Osteoblast (primary cell): ENCODE results near the gene HNRNPM. TPM values are rescaled to one million over a fixed set of nuclear protein-coding genes. Genes with fewer than 3 reads are reported as not detected.
"Not testable (repeated sequence)": the region's sequence is repeated elsewhere in the genome, so short reads cannot be mapped to it uniquely, and the experiment has no call there.

ENCODE experiments used
- DNase-seq: peaks from one replicate; pipeline ENCODE4 v3.0.0; 2011; ENCODE audit warnings: low spot score, mixed read lengths; ENCODE audit not compliant: insufficient read length; ENCODE audit errors: missing footprints
- H2AFZ ChIP-seq: 2 replicates; pipeline ENCODE4 v1.6.0; 2011; ENCODE audit warnings: mild to moderate bottlenecking, low read length
- H3K27ac ChIP-seq: 2 replicates; pipeline ENCODE4 v1.5.1; 2011; ENCODE audit warnings: mild to moderate bottlenecking, low read depth, low read length, moderate library complexity
- H3K27me3 ChIP-seq: 2 replicates; pipeline ENCODE4 v1.6.0; 2012; ENCODE audit warnings: mild to moderate bottlenecking, control low read depth, inconsistent platforms, low read length, moderate library complexity; ENCODE audit not compliant: insufficient read depth
- H3K36me3 ChIP-seq: 2 replicates; pipeline ENCODE4 v1.5.1; 2011; ENCODE audit warnings: mild to moderate bottlenecking, low read length, control low read depth, moderate library complexity; ENCODE audit not compliant: insufficient read depth
- H3K4me1 ChIP-seq: 2 replicates; pipeline ENCODE4 v1.5.1; 2011; ENCODE audit warnings: mild to moderate bottlenecking, low read length, control low read depth, moderate library complexity; ENCODE audit not compliant: insufficient read depth
- H3K4me2 ChIP-seq: 2 replicates; pipeline ENCODE4 v1.6.0; 2011; ENCODE audit warnings: mild to moderate bottlenecking, low read length; ENCODE audit not compliant: insufficient read depth
- H3K4me3 ChIP-seq: fragments of 200-600 bp; sonication (generic); 3 replicates; pipeline ENCODE4 v1.5.1; 2012; ENCODE audit warnings: mild to moderate bottlenecking, low read length, inconsistent platforms; ENCODE audit not compliant: insufficient read depth
- H3K79me2 ChIP-seq: 2 replicates; pipeline ENCODE4 v1.6.0; 2012; ENCODE audit warnings: mild to moderate bottlenecking, low read length, control low read depth, inconsistent platforms; ENCODE audit not compliant: insufficient read depth
- H3K9me3 ChIP-seq: 2 replicates; pipeline ENCODE4 v1.5.1; 2011; ENCODE audit warnings: low read depth, low read length, control low read depth
- H4K20me1 ChIP-seq: 2 replicates; pipeline ENCODE4 v1.6.0; 2012; ENCODE audit warnings: mild to moderate bottlenecking, low read length, control low read depth; ENCODE audit not compliant: insufficient read depth
- CTCF ChIP-seq: IDR thresholded peaks from 2 replicates; pipeline ENCODE4 v1.5.1; 2011; ENCODE audit warnings: mild to moderate bottlenecking, low read depth, low read length, moderate library complexity; ENCODE audit errors: extremely low read depth
- total RNA-seq: library from RNA; depleted of rRNA; stranded (reverse); fragments of >200 nt; gene quantifications from 2 replicates; pipeline ENCODE4 v1.2.3, GENCODE V29; 2012

Gene HNRNPM
- total RNA-seq, 1 donor = 39.4 TPM

DNA sequence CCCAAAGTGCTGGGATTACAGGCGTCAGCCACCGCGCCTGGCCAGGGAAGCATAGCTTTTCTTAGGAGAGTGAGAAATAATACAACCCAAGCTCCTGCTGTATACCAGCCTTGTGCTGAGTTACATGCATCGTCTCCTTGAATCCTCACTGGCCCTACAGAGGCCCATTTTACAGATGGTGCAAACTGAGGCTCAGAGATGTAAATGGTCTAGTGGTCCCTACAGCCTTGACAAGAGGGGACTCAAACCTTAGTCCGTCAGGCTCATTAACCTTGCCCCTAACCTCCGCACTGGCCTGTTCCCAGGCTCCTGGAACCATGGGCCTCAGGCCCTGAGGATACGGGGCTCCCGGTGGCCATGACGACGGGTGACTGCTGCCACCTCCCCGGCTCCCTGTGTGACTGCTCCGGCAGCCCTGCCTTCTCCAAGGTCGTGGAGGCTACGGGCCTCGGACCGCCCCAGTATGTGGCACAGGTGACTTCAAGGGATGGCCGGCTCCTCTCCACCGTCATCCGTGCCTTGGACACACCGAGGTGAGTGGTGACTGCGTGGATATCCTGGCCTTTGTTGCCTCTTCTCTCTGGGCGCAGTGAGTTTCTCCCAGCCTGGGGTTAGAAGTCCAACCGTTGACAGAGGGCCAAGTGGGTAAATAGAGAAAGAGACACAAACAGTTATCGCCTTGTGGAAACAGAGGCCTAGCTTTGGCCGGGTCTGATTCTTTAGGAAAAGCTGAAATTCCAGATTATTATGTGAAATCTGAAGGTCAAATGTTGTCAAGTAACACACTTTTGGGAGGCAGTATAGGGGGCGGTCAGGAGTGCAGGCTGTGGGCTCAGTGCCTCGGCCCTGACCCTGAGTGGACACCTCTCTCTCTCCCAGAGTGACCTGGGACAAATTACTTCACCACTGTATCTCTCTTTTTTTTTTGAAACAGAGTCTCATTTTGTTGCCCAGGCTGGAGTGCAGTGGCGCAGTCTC, 23.0 kb upstream of the HNRNPM start:
- Histone ChIP-seq H3K27me3 (no peaks in the 10 kb centered on the region), H3K79me2 (no peaks in the 10 kb centered on the region), H3K27ac (no peak overlapping the region), H3K4me1 (peaks cover 13% of the 10 kb centered on the region), H4K20me1 (no peaks in the 10 kb centered on the region), H3K4me3 (no peak overlapping the region), H3K4me2 (no peak overlapping the region), H3K9me3 (no peaks in the 10 kb centered on the region), H3K36me3 (no peaks in the 10 kb centered on the region), H2AFZ (no peak overlapping the region)
- DNase-seq = peak; percentile 30
- no peak for TF ChIP-seq CTCF

GRCh38 chr19:8423817-8424223, 21.0 kb upstream of the HNRNPM start:
- Histone ChIP-seq H3K4me3 (peak overlapping the region; percentile 31), H2AFZ (peak overlapping the region; percentile 60), H3K36me3 (no peaks in the 10 kb centered on the region), H3K4me2 (peak overlapping the region; percentile 72), H3K9me3 (no peaks in the 10 kb centered on the region), H4K20me1 (no peaks in the 10 kb centered on the region), H3K79me2 (no peaks in the 10 kb centered on the region), H3K27me3 (no peaks in the 10 kb centered on the region), H3K27ac (peak overlapping the region; percentile 69), H3K4me1 (peaks cover 13% of the 10 kb centered on the region)
- no peak for TF ChIP-seq CTCF
- peak; percentile 98 for DNase-seq

DNA sequence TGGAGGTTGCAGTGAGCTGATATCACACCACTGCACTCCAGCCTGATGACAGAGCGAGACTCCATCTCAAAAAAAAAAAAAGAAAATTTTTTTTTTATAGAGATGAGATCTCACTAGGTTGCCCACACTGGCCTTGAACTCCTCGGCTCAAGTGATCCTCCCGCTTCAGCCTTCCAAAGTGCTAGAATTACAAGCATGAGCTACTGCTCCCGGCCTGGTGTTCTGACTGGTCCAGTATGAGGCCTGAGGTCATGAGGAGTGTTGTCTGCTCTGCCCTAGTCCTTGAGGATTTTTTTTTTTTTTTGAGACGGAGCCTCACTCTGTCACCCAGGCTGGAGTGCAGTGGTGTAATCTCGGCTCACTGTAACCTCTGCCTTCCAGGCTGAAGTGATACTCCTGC, 19.4 kb upstream of the HNRNPM start:
- peaks cover 13% of the 10 kb centered on the region for H3K4me1 ChIP-seq
- H3K4me3 ChIP-seq, H3K4me2 ChIP-seq, H2AFZ ChIP-seq, DNase-seq, H3K9me3 ChIP-seq, H4K20me1 ChIP-seq, H3K79me2 ChIP-seq, H3K27ac ChIP-seq, H3K27me3 ChIP-seq, H3K36me3 ChIP-seq: not testable (repeated sequence)

GRCh38 chr19:8426283-8426682, 18.5 kb upstream of the HNRNPM start:
- Histone ChIP-seq H4K20me1 (no peaks in the 10 kb centered on the region), H3K27ac (no peak overlapping the region), H3K4me2 (no peak overlapping the region), H3K9me3 (no peaks in the 10 kb centered on the region), H3K4me3 (no peak overlapping the region), H3K36me3 (no peaks in the 10 kb centered on the region), H3K4me1 (peaks cover 13% of the 10 kb centered on the region), H2AFZ (no peak overlapping the region), H3K27me3 (no peaks in the 10 kb centered on the region), H3K79me2 (no peaks in the 10 kb centered on the region)
- DNase-seq = peak; percentile 8
- no peak for TF ChIP-seq CTCF
